Adipocyte (in vitro differentiated cells): ENCODE measurements around the gene NTRK2.
"Not testable (repeated sequence)": the region's sequence is repeated elsewhere in the genome, so short reads cannot be mapped to it uniquely, and the experiment has no call there.

ENCODE experiments used
- DNase-seq: peaks from one replicate; pipeline ENCODE4 v3.0.0-alpha.2; 2015; ENCODE audit warnings: low read depth
- H3K27me3 ChIP-seq: replicated peaks from 2 replicates; pipeline ENCODE4 v1.7.0; 2013; ENCODE audit warnings: mild to moderate bottlenecking, low read length, moderate library complexity; ENCODE audit not compliant: control insufficient read depth, insufficient read depth
- H3K36me3 ChIP-seq: 2 replicates; pipeline ENCODE4 v1.7.0; 2013; ENCODE audit warnings: low read length, mild to moderate bottlenecking, moderate library complexity; ENCODE audit not compliant: control insufficient read depth, insufficient read depth, severe bottlenecking
- H3K4me1 ChIP-seq: 2 replicates; pipeline ENCODE4 v1.7.0; 2013; ENCODE audit warnings: mild to moderate bottlenecking, low read length, moderate library complexity; ENCODE audit not compliant: control insufficient read depth, insufficient read depth
- H3K4me3 ChIP-seq: 2 replicates; pipeline ENCODE4 v1.7.0; 2013; ENCODE audit warnings: mild to moderate bottlenecking, low read length, moderate library complexity
- H3K9ac ChIP-seq: 2 replicates; pipeline ENCODE4 v1.7.0; 2013; ENCODE audit warnings: mild to moderate bottlenecking, low read length, moderate library complexity
- H3K9me3 ChIP-seq: 2 replicates; pipeline ENCODE4 v1.7.0; 2013; ENCODE audit warnings: mild to moderate bottlenecking, low read length, moderate library complexity; ENCODE audit not compliant: control insufficient read depth

Gene NTRK2

GRCh38 chr9:84874596-84874995, 205.1 kb downstream of the NTRK2 start:
- H3K4me1 ChIP-seq: peaks cover 6% of the 10 kb centered on the region
- no peak for DNase-seq
- no peaks in the 10 kb centered on the region for H3K27me3 ChIP-seq
- H3K36me3 ChIP-seq: no peaks in the 10 kb centered on the region
- H3K9ac ChIP-seq: no peak overlapping the region
- no peaks in the 10 kb centered on the region for H3K9me3 ChIP-seq
- H3K4me3 ChIP-seq: no peak overlapping the region

DNA sequence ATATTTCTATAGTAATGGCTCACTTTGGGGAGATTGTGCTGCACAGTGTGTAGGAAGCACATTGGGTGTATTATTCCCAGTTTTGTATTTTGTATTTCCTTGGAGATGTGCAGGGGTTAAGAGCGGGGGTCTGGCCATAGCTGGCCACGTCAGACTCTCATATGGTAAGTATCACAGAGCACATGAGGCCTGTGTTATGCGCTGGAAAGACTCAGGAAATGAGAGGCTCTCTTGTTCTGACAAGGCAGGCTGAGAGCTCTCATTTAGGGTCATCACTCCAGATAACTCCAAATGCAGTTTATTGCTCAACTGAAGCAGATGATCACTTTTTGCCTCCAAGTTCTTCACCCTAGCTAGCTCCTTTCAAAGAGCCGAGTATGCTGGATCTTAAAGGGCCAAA, 205.7 kb downstream of the NTRK2 start:
- Histone ChIP-seq H3K9ac (no peak overlapping the region), H3K9me3 (no peaks in the 10 kb centered on the region), H3K4me3 (no peak overlapping the region), H3K4me1 (peaks cover 6% of the 10 kb centered on the region), H3K27me3 (no peaks in the 10 kb centered on the region), H3K36me3 (no peaks in the 10 kb centered on the region)
- DNase-seq: no peak

DNA sequence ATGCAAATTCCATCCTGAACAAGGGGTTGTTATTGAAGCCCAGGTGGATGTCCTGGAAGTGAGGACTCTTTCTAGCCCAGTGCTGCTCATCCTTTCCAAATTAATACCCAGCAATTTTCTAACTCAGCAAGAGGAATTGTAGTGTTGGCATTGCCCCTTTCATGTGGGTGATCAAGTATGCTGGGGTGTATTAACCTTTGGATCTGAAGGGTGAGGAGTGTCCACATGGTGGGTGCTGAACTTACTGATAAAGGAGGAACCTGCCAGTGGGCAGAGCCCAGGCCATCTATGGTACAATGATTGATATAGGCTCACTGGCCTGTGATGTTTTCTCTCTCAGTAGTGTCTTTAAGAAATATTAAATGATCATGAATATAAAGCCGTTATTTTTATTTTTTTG, 210.1 kb downstream of the NTRK2 start:
- Histone ChIP-seq H3K36me3 (no peaks in the 10 kb centered on the region), H3K4me3 (no peak overlapping the region), H3K9ac (no peak overlapping the region), H3K4me1 (peaks cover 6% of the 10 kb centered on the region), H3K27me3 (no peaks in the 10 kb centered on the region), H3K9me3 (no peaks in the 10 kb centered on the region)
- no peak for DNase-seq

DNA sequence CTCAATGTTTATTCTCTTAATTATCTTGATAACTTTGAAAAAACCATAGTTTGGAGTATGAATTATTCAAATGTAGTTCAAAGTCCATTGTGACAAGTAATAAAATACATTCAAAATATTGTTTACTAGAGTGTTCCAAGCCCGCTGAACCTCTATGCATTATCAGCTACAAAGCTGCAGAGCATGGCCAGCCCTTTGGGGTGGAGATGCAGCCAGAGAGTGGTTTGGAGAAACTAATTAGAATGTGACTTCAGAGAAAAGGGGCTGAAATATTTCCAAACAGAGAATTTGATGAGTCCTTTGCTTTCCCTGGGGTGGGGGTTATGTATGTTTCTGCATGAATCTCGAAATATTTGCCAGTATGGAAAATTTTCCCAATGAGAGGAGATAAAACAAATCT, 211.3 kb downstream of the NTRK2 start:
- H3K9me3 ChIP-seq: no peaks in the 10 kb centered on the region
- H3K27me3 ChIP-seq: no peaks in the 10 kb centered on the region
- H3K4me3 ChIP-seq: no peak overlapping the region
- H3K9ac ChIP-seq: no peak overlapping the region
- H3K4me1 ChIP-seq: no peaks in the 10 kb centered on the region
- no peaks in the 10 kb centered on the region for H3K36me3 ChIP-seq
- DNase-seq: no peak

DNA sequence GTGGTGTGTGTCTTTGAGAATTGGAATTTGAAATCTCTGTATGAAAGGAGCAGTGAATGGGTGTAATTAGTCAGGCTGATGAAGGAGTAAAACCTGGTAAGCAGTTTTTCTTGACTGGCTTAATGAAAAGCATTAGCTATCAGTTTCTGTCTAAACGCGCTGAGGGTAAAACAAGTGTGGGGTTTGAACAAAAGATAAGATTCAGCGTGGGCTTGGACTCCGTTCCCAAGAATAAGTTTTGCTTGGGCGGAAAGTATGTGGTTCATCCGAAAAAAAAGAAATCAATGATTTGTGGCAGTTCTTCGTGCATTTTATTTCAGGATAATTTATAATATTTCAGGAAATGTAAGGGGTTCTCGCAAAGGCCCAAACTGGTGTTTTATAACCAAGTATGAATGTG, 217.3 kb downstream of the NTRK2 start:
- Histone ChIP-seq H3K4me3 (no peak overlapping the region), H3K9ac (no peak overlapping the region), H3K27me3 (no peaks in the 10 kb centered on the region), H3K4me1 (no peaks in the 10 kb centered on the region), H3K36me3 (no peaks in the 10 kb centered on the region), H3K9me3 (no peaks in the 10 kb centered on the region)
- DNase-seq: no peak

DNA sequence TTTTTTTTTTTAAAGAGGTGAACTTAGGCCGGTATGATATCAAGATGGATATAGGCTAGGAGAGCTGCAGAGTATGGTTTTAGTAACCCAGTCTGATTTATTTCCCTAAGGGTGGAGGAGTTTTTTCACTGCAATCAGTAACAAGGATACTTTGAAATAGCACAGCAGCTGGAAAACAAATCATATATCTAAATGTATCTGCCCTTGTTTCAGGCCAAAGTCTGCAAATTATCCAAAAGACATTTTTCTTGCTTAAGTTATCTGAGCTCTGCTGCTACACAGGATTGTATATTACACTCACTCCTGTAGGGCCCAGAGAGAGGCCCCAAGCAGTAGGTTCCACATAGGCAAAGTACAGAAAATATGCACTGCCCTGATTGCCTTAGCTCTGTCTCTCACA, 222.4 kb downstream of the NTRK2 start:
- peaks cover 9% of the 10 kb centered on the region for H3K27me3 ChIP-seq

DNA sequence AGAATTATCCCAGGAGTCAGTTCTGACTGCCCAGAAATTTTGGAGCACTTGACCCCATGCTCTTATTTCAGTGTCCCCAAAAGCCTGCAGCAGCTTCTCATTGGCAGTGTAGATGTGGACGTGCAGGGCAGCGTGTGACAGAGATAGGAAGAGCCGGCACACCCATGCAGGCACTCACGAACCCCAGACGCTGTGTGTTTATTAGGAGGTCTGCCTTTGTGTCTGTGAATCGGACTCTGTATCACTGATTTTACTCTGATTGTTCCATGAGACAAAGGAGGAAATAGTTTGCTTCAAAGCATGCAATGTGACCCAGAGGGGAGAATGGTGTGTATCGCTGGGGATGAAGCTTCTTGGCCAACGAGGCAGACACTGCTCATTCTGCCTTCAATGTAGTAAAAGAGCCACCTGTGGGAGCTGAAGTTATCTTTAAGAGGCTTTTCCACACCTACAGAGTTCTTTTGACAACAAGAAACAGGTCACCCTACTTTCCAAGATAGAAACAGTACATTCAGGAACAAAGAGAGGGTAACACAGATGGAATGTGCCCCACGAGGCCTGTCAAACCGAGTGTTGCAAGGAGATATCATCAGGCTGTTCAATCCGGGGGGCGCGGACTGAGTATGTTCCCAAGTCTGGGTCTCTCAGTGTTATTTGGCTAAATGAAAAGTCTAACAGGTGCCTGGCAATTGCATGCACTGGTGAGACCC, 224.0 kb downstream of the NTRK2 start:
- peaks cover 9% of the 10 kb centered on the region for H3K27me3 ChIP-seq
- no peak overlapping the region for H3K4me3 ChIP-seq
- H3K4me1 ChIP-seq: no peaks in the 10 kb centered on the region
- no peak overlapping the region for H3K9ac ChIP-seq
- no peaks in the 10 kb centered on the region for H3K36me3 ChIP-seq
- H3K9me3 ChIP-seq: no peaks in the 10 kb centered on the region
- DNase-seq: no peak

More for the DNA sequence above, 222.4 kb downstream of the NTRK2 start:
- Histone ChIP-seq H3K9me3 (no peaks in the 10 kb centered on the region), H3K4me3 (no peak overlapping the region), H3K4me1 (no peaks in the 10 kb centered on the region), H3K36me3 (no peaks in the 10 kb centered on the region), H3K9ac (no peak overlapping the region)
- DNase-seq: no peak

DNA sequence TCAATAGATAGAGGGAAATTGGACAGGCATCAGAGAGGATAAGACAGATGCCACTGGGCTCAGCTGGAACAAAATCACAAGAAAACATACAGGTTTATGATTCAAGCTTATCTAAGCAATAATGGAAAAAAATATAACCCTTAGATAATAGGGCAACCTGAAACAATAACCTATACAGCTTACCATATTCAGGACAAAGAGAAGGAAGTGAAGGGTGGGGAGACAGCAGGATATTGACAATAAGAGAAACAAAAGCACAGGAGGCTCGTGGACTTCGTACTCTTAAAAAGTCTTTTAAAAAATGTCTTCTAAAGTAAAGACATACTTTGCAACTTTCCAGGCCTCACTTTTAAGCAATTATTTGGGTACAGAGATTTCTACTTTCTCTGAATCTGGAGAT, 225.3 kb downstream of the NTRK2 start:
- Histone ChIP-seq H3K9ac (no peak overlapping the region), H3K9me3 (no peaks in the 10 kb centered on the region), H3K4me1 (no peaks in the 10 kb centered on the region), H3K27me3 (peaks cover 9% of the 10 kb centered on the region), H3K4me3 (no peak overlapping the region), H3K36me3 (no peaks in the 10 kb centered on the region)
- DNase-seq: no peak

DNA sequence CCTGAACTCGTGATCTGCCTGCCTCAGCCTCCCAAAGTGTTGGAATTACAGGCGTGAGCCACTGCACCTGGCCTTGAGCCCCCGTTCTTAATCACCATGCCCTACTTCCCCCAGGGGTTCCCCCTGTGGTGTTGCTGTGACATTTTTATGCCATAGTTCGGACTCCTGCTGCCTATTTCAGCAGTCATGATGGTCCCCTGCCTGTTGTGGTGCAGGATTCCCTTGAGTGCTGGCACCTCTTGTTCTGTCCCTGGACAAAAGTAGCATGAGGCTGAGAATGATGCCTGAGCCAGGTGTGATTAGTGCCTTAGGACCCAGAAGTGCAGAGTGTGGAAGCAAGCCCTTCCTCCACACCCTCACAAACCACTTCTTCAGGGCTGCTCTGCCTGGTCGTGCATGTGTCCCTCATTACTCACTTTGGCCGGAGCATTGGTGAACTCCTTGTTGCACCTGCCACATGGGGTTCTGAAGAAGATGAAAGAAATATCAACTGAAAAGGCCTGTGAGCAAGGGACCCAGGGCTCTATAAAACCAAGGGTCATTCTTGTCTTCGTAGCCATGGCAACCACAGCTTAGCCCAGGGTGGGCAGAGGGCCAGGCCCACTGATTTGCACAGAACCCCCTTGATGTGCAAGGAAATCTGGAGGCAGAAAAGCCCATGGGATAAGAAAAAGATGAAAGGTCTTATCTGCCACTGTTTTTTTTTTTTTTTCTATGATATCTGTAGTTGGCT, 228.0 kb downstream of the NTRK2 start:
- no peak overlapping the region for H3K4me3 ChIP-seq
- H3K4me1 ChIP-seq: no peaks in the 10 kb centered on the region
- no peaks in the 10 kb centered on the region for H3K9me3 ChIP-seq
- no peak for DNase-seq
- H3K27me3 ChIP-seq: peaks cover 9% of the 10 kb centered on the region
- no peak overlapping the region for H3K9ac ChIP-seq
- H3K36me3 ChIP-seq: no peaks in the 10 kb centered on the region

DNA sequence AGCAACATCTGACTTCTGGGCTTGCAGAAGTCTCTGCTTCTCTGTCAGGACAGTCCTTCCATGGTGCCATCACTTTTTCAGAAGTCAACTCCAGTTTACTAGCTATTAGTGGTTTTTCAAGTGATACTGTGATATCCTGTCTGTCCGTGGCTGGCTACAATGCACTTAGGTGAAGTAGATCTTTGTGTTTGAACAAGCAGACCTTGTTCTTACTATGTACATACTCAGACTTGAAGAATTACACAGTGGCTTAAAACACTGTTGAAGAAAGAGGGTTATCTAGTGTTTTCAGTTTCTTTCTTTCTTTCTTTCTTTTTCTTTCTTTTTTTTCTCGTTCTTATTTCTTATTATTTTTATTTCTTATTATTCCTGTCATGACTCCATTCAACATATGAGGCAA, 228.7 kb downstream of the NTRK2 start:
- DNase-seq: no peak
- Histone ChIP-seq H3K4me3 (no peak overlapping the region), H3K9ac (no peak overlapping the region), H3K4me1 (no peaks in the 10 kb centered on the region), H3K36me3 (no peaks in the 10 kb centered on the region), H3K9me3 (peaks cover 5% of the 10 kb centered on the region), H3K27me3 (peaks cover 7% of the 10 kb centered on the region)

DNA sequence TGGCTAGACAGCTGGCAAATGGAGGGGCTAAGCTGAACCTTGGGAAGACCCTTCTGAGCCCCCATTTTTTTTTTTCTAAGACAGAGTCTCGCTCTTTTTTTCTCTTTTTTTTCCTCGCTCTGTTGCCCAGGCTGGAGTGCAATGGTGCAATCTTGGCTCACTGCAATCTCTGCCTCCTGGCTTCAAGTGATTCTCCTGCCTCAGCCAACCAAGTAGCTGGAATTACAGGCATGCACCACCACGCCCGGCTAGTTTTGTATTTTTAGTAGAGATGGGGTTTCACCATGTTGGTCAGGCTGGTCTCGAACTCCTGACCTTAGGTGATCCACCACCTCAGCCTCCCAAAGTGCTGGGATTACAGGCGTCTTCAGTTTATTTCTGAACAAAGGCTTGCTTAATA, 229.1 kb downstream of the NTRK2 start:
- not testable (repeated sequence) for H3K4me1 ChIP-seq, DNase-seq, H3K9ac ChIP-seq, H3K9me3 ChIP-seq, H3K36me3 ChIP-seq, H3K27me3 ChIP-seq, H3K4me3 ChIP-seq
